ENCODE results near the gene ZNF79.

Gene ZNF79

DNA sequence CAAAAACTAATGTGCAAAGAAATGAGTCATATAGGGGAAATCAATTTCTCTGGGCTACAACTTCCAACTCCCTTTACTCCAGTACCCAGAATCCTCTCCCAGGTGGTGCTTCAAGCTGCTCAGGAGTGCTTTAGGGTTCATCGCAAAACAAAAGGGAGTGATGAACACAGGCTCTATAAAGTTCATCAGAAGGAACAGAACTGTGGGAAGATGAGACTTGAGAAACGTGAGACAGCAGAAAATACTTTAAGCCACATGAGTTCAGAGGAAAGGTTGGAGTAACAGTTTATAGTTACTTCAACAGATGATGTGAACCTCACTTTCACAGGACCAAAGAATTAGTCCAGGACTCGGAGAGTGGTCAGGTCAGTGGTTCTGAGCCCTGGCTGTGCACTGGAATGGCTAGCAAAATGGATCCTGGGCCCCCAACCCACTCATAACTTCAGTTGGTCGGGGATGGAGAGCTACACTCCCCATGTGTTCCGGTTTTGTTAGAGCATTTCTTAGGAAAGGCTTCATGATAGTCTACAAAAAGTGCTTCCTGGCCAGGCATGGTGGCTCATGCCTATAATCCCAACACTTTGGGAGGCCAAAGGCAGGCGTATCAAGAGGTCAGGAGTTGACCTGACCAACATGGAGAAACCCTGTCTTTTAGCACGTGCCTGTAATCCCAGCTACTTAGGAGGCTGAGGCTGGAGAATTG is 22.7 kb downstream of the ZNF79 start:
- TF ChIP-seq, protein P1, sequence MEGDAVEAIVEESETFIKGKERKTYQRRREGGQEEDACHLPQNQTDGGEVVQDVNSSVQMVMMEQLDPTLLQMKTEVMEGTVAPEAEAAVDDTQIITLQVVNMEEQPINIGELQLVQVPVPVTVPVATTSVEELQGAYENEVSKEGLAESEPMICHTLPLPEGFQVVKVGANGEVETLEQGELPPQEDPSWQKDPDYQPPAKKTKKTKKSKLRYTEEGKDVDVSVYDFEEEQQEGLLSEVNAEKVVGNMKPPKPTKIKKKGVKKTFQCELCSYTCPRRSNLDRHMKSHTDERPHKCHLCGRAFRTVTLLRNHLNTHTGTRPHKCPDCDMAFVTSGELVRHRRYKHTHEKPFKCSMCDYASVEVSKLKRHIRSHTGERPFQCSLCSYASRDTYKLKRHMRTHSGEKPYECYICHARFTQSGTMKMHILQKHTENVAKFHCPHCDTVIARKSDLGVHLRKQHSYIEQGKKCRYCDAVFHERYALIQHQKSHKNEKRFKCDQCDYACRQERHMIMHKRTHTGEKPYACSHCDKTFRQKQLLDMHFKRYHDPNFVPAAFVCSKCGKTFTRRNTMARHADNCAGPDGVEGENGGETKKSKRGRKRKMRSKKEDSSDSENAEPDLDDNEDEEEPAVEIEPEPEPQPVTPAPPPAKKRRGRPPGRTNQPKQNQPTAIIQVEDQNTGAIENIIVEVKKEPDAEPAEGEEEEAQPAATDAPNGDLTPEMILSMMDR (IDR thresholded peaks at IDR 0.05; ENCODE audit: low read depth, low read length, missing control alignments), result no peak
- H3K4me3 ChIP-seq (replicated peaks; ENCODE audit: low read depth, low read length), result peak overlapping the region; percentile 100; the same call in 1 of the 2 replicates
- no peak for DNase-seq (ENCODE audit: extremely low read depth, low read depth)

- TF ChIP-seq, protein P1 (IDR thresholded peaks at IDR 0.05; ENCODE audit: low read depth, low read length, missing control alignments), result no peak
- no peak for DNase-seq (ENCODE audit: extremely low read depth, low read depth)
- peak overlapping the region; percentile 100 for H3K4me3 ChIP-seq (replicated peaks; ENCODE audit: low read depth, low read length)
Measured at GRCh38 chr9:127447416-127448111, 23.4 kb downstream of the ZNF79 start.

- H3K4me3 ChIP-seq (replicated peaks; ENCODE audit: low read depth, low read length), result peak overlapping the region; percentile 100
- no peak for DNase-seq (ENCODE audit: extremely low read depth, low read depth)
- TF ChIP-seq, protein P1 (IDR thresholded peaks at IDR 0.05; ENCODE audit: low read depth, low read length, missing control alignments), result no peak
Measured at GRCh38 chr9:127448112-127448805, 24.1 kb downstream of the ZNF79 start.

GRCh38 chr9:127449332-127449966 is 25.3 kb downstream of the ZNF79 start:
- peak overlapping the region; percentile 100 for H3K4me3 ChIP-seq (replicated peaks; ENCODE audit: low read depth, low read length)
- no peak for DNase-seq (ENCODE audit: extremely low read depth, low read depth)
- TF ChIP-seq, protein P1 (IDR thresholded peaks at IDR 0.05; ENCODE audit: low read depth, low read length, missing control alignments), result no peak

GRCh38 chr9:127450243-127450760 is 26.1 kb downstream of the ZNF79 start:
- DNase-seq (ENCODE audit: extremely low read depth, low read depth), result no peak
- peak overlapping the region; percentile 100 for H3K4me3 ChIP-seq (replicated peaks; ENCODE audit: low read depth, low read length)
- TF ChIP-seq, protein P1 (IDR thresholded peaks at IDR 0.05; ENCODE audit: low read depth, low read length, missing control alignments), result no peak

DNA sequence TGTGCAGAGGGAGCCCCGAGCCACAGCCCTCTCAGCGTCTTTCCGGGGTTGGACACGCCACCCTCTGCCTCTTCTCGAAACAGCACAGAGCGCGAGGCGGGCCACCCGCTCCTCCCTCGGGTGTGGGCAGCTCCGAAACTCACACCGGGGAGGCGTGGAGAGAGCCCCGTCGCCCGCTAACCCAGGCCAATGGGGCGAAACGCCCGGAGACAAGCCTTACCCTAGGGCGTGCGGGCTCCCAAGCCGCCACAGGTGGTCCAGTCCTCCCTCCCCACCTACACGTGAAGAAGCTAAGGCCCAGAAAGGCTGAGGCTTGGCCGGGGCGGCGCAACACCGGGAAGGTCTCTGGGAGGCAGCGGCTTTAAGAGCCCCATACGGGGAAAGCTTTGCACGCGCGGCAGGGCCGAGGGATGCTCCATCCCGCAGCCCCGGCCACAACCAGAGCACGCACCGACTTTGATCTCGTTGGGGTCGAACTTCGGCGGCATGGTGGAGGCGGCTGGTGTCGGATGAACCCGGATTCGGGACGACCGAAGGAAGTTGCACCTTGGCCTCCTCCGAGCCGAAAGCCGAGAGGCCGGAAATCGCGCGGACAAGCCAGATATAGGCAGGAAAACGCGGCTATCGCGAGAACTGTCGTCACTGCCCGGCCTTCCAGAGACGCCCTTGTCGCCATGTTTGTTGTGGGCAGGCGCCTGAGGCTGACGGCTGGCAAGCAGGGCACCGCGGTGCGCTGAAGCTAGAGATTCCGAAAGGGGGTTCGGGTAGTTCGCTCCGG is 26.8 kb downstream of the ZNF79 start, which contains the start of the genes LRSAM1 and RPL12:
TSS of gene LRSAM1 (plus strand) at position 681 of the 778 bp plus-strand sequence. CDS start 3,018 bp downstream, outside the sequence.
TSS of gene RPL12 (minus strand) at position 577 of the 778 bp plus-strand sequence. CDS start at position 488, 89 bp downstream.
- TF ChIP-seq, protein P1 (IDR thresholded peaks at IDR 0.05; ENCODE audit: low read depth, low read length, missing control alignments), result no peak
- H3K4me3 ChIP-seq (replicated peaks; ENCODE audit: low read depth, low read length), result peak within 1 kb of the TSS; percentile 100
- DNase-seq (ENCODE audit: extremely low read depth, low read depth), result peak; percentile 89
